NCI-H82 treated with DMSO at 0.1 percent for 48 hours (cell line): ENCODE results near the gene IBA57.
"Not testable (repeated sequence)": the region's sequence is repeated elsewhere in the genome, so short reads cannot be mapped to it uniquely, and the experiment has no call there.

Source experiments
- DNase-seq: peaks from one replicate; lab custom pipeline; 2025; ENCODE audit not compliant: unreplicated experiment; lab: John Stamatoyannopoulos, UW

IBA57 gene

DNA sequence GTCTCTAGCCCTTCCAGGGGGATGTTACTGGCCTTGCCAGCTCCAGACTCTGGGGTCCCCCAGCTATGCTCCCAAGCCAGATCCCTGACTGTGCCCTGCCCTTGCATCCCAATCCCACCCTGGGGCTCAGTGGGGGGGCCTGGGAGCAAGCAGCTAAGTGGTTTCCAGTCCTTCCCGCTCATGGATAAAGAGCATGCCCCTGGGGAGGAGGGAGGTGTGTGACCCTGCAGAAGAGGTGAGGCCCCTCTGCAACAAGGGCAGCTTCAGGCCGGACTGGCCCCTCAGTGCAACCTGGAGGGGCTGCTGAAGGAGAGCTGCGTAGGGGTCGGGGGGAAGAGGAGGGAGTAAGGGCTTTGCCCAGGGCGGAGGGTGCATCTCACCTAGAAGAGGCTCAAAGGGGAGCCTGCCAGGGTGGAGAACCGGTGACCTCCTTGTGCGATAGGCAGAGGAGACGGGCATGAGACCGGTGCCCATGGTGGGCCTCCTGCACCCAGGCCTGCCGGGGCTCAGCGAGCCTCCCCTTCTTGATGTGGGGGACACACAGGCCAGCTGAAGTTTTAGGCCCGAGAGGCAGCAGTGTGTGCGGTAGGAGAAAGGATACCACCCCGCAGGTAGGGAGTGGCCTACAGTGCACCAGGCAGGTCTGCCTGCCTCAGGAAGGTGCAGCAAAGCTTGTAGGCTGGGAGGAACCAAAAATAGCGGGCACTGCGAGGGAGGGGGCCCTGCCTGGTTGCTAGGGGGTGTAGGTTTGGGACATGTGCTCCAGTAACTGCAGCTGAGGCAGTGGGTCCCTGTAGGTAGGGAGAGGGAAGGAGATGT, 45.3 kb downstream of the IBA57 start:
- no peak for DNase-seq

DNA sequence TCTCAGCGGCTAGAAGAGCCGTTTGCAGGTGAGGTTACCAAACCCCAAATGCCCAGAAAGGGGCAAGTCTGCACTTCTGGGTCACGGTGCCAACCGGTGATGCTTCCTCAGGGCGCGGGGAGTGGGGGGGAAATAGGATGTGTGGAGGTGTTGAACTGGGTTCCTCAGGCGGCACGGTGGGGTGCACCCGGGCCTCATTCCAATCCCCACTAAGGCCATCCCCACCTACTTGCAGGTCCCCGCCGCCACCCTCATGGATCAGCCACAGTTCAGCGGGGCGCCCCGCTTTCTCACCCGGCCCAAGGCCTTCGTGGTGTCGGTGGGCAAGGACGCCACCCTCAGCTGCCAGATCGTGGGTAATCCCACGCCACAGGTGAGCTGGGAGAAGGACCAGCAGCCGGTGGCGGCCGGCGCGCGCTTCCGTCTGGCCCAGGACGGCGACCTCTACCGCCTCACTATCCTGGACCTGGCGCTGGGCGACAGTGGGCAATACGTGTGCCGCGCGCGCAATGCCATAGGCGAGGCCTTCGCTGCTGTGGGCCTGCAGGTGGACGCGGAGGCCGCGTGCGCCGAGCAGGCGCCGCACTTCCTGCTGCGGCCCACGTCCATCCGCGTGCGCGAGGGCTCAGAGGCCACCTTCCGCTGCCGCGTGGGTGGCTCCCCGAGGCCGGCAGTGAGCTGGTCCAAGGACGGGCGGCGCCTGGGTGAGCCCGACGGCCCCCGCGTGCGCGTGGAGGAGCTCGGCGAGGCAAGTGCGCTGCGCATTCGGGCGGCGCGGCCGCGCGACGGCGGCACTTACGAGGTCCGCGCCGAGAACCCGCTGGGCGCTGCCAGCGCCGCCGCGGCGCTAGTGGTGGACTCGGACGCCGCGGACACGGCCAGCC, 46.2 kb downstream of the IBA57 start:
- DNase-seq, result no peak

DNA sequence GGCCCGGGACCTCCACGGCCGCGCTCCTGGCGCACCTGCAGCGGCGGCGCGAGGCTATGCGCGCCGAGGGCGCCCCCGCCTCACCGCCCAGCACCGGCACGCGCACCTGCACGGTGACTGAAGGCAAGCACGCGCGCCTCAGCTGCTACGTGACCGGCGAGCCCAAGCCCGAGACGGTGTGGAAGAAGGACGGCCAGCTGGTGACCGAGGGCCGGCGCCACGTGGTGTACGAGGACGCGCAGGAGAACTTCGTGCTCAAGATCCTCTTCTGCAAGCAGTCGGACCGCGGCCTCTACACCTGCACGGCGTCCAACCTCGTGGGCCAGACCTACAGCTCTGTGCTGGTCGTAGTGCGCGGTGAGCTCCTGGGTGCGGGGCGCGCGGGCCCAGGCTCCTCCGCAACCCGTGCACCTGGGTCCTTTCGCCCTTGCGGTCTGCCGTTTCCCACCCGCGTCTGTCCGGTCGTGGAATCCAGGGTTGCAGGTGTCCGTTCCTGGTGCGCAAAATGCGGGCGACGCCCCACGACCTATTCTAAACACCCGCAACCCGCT, 46.9 kb downstream of the IBA57 start:
- no peak for DNase-seq

DNA sequence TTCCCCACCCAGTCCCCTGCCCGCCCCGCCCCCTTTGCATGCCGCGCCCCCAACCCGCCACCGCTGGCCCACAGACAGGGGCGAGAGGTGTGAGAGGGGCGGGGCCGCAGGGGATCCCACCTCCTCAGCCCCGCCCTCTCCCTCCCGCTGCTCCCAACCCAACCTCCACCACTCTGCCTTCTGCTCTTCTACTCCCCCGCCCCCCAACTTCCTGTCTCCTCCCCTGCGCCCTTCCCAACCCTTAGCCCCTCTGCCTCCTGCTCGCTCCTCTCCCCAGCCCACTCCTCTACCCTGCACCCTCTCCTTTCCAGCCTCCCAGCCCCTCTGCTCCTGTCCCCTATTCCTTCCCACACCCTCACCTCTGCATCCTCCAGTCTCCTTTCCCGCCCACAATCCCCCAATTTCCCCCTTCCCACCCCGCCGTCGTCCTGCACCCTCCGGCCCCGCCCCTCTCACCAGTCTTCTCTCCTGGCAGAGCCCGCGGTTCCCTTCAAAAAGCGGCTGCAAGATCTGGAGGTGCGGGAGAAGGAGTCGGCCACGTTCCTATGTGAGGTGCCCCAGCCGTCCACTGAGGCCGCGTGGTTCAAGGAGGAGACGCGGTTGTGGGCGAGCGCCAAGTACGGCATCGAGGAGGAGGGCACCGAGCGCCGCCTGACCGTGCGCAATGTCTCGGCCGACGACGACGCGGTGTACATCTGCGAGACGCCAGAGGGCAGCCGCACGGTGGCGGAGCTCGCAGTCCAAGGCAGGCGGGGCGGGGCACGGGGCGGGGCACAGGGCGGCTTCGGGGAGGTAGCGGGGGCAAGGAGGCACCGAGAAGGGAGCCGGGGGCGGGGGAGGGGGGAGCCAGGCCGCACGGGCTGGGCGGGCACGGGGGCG, 47.6 kb downstream of the IBA57 start:
- DNase-seq, result peak; percentile 76

DNA sequence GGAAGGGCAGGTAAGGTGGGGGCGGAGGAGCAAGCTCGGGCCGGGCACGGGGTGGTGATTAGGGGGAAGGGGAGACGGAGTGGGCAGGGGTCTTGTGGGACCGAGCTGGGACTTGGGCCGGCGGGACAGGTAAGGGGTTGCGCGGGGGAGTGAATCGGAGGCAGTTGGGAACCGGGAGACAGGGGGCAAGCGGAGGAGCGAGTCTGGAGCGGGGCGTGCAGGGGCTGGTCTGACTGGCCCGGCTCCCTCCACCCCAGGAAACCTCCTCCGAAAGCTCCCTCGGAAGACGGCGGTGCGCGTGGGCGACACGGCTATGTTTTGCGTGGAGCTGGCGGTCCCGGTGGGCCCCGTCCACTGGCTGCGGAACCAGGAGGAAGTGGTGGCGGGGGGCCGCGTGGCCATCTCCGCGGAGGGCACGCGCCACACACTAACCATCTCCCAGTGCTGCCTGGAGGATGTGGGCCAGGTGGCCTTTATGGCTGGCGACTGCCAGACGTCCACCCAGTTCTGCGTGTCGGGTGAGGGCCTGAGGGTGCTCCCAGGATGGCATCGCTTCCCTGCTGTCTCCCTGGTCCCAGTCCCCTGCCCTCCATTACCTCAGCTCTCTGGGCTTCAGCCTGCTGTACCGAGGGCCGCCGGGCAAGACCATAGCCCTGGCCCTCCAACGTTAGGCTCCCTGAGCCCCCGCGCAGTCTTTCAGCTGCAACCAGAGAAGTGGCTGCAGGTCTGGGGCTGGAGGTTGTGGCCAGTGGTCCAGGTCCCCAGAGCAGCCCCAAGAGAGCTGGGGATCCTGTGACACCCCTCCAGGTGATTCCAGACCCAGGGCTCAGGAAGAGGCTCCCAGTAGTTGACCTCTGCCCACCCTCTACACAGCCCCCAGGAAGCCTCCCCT, 48.6 kb downstream of the IBA57 start:
- no peak for DNase-seq

DNA sequence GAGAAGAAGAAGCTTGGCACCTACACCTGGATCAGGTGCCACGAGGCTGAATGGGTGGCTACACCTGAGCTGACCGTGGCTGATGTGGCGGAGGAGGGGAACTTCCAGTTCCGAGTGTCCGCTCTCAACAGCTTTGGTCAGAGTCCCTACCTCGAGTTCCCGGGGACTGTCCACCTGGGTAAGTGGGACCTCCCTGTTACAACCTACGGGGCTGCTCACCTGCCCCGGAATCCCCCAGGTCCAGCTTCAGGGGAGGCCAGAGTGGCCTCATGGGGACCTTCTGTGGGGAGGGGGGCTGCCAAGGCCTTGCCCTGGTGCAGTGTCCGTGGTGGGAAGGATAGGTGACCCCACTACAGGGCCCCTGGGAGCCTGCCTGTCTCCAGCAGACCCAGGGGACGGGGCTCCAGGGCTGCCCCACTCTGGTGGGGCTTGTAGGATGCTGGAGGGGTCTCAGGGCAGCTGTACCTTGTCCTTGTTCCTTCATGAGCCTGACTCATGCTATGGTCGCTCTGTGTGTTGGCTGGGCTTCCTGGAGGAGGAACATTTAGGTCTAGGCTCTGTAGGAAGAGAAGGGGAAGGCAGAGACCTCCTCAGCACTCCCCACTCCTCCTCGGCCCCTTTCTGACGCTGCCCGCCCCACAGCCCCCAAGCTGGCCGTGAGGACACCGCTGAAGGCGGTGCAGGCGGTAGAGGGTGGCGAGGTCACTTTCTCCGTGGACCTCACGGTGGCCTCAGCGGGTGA, 49.5 kb downstream of the IBA57 start:
- DNase-seq, result no peak

DNA sequence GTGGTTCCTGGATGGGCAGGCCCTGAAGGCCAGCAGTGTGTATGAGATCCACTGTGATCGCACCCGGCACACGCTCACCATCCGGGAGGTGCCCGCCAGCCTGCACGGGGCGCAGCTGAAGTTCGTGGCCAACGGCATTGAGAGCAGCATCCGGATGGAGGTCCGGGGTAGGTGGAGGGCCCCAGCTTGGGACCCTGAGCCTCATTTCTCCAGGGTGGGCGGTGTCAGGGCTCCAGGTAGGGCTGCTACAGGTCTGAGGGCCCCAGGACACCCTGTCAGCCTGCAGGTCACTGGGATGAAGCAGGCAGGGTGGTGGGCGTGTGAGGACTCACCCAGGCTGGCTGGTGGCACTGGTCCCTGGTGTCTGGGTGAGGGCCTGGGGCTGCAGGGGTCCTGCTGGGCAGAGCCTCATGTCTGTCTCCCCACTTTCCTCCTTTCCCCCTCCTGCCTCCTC, 50.1 kb downstream of the IBA57 start:
- DNase-seq, result no peak

DNA sequence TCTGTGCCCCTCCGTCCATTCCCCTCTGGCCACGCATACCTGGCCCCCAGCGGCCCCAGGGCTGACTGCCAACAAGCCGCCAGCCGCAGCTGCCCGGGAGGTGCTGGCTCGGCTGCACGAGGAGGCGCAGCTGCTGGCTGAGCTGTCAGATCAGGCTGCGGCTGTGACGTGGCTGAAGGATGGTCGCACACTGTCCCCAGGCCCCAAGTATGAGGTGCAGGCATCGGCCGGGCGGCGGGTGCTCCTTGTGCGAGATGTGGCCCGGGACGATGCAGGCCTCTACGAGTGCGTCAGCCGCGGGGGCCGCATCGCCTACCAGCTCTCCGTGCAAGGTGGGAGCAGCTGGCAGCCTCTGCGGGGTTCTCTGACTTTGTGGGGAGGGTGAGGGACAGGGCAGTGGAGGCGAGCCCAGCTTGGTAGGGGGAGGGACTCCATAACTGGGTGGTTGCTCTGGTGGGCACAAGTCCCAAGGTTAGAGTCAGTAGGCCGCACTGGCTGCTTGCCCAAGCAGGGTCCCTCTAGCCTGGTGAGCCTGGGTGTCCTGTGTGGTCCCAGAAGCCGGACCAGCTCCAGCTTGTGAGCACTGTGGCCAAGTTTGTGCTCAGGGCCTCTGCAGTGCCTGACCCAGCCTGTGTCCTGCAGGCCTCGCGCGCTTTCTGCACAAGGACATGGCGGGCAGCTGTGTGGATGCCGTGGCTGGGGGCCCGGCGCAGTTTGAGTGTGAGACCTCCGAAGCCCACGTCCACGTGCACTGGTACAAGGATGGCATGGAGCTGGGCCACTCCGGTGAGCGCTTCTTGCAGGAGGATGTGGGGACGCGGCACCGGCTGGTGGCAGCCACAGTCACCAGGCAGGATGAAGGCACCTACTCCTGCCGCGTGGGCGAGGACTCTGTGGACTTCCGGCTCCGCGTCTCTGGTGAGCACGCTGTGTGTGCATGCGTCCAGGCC, 51.0 kb downstream of the IBA57 start:
- no peak for DNase-seq

DNA sequence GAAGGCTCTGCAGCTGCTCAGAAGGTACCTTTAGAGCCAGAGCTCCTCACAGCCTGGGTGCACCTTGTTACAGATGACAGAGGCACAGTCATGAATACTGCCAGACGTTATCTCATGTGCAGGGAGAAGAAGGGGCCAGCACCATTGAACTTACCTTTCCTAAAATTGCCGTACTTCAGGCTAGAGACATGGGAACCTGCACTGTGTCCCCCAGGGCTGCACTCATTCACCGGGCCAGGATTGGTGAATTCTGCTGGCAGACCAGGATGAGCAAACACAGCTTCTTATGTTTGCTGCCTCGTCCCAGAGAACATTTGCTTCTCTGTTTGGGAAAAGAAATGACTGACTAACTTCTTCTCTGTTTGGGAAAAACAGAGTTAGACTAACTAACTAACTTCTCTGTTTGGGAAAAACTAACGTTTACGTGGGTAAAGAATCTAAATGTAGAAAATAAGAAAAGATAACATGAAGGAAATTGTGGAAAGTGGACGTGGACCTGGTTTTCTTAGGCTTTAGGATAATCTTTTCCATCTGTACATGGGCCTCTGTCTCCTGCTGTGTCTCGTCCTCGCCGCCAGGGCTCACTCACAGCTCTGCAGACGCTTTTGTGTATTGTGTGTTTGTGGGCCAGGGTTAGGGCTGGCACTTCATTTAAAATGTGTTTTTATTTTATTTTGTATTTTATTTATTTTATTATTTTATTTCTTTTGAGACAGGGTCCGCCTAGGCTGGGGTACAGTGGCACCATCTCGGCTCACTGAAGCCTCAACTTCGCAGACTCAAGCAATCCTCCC, 52.1 kb downstream of the IBA57 start:
- DNase-seq, result no peak

DNA sequence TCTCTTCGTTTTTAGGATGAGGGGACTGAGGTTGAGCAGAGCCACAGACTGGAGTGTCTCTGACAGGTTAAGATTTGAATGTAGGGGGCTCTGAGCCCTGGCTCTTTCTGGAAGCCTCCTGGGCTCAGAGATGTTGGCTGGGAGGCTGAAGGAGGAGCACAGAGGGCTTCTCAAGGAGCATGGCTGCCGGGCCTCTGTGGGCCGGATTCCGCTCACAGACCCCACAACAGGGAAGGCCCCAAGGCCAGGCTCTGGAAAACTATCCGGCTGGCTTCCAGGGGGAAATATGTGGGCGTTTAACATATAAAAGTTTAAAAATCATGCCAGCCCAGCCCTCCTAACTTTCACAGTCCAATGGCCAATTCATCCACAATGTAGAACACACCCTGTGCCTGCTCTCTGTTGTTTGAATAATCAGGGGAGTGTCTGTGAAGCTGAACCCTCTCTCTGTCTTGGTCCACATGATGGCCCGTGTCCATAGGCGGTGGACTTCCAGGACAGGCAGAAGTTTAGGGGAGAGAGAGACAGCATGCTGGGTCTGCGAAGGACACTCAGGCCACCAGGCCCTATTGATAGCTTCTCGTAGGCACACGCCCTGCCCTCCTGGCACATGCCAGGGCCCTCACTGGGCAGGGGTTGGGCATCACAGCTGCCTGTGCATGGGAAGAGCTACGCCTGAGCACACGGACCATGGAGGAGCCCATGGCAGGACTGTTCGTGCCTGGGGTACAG, 53.1 kb downstream of the IBA57 start:
- no peak for DNase-seq

DNA sequence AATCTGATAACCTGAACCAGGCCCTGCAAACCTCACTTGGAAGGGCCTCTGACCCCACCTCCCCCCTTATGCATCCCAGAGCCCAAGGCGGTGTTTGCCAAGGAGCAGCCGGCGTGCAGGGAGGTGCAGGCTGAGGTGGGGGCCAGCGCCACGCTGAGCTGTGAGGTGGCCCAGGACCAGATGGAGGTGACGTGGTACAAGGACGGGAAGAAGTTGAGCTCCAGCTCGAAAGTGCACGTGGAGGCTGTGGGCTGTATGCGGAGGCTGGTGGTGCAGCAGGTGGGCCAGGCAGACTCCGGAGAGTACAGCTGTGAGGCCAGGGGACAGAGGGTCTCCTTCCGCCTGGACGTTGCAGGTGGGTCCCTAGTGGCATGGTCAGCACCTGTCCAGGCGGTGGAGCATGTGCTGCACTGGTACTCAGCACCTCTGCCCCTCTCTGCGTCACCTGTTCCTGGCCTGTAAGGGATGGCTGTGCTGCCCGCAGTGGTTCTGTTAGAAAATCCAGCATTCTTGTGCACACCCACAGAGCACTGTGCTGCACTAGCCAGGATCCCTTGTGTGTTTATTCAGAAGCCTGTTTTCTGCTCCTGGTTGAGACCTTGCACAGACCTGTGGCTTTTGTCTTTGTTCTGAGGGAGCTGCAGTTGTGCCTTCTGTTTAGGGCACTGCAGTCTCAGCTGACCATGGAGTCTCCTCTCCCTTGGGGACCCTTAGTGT, 53.8 kb downstream of the IBA57 start:
- no peak for DNase-seq

DNA sequence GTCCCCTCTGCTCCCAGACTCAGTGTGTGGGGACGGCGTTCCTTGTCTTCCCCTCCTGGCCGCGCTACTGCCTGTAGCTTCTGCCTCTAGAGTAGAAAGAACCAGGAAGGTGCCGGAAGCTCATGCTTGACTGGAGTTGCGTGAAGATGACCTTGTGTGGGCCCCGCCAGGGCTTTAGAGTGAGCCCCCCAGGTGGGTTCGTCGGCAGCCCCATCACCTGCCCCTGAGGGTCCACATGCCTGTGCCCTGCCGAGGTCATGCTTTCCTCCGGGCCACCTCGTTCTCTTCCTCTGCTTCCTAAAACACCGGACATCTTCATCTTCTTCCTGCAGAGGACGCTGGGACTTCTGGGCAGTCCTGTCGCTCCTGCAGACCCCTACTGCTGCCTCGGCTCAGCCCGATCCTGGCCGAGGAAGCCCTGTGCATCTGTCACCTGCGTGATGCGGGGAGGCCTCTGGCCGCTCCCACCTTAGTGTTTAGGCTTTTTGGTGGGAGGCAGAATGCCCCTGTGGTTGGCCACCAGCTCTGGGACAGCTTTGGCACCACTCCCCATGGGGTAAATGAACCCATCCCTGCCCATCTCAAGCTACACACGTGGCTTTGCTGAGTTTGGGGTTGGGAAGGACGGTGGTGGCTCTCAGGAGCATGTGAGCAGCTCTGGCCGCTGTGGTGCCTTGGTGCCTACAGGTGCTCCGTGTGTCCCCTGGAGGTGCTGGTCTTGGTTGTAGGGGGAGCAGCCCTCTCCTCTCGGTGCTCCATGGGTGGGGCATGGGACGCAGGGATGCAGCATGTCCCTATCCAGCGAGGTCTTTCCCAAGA, 54.6 kb downstream of the IBA57 start:
- DNase-seq, result no peak

DNA sequence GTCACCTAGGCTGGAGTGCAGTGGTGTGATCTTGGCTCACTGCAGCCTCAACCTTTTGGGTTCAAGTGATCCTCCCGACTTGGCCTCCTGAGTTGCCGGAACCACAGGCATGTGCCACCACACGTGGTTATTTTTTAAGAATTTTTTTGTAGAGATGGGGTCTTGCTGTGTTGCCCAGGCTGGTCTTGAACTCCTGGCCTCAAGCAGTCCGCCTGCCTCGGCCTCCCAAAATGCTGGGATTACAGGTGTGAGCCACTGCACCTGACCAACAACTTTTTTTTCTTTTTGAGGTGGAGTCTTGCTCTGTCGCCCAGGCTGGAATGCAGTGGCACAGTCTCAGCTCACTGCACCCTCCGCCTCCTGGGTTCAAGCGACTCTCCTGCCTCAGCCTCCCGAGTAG, 55.5 kb downstream of the IBA57 start:
- DNase-seq, result not testable (repeated sequence)

DNA sequence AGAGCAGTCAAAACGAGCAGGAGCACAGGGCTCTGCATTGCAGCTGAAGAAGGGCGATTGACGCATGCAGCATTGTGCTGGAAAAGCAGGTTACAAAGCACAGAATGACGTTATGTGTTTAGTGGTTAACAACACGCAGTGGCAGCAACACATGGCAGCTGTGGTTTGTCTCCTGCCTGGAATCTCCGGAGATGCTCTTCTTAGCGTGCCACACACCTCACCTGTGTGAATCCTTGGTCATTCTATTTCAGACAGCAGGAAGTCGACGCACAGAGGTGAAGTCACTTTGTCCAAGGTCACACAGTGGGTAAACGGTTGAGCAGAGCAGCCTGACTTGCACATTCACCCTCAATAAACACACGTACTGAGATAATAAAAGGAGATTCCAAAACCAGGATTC, 56.9 kb downstream of the IBA57 start:
- DNase-seq, result no peak
